Activated naive CD4-positive, alpha-beta T cell treated with anti-CD3 and anti-CD28 coated beads, Interleukin-2, amount 50 U/mL, for 72 hours (primary cell): ENCODE results near the gene SARNP. TPM values are rescaled to one million over a fixed set of nuclear protein-coding genes. Genes with fewer than 3 reads are reported as not detected.

Source experiments
- ATAC-seq, 2 donors: fragments of 150-1000 bp; cut with Tn5 transposase; 2 replicates each; pipeline ENCODE4 v1.10.0; 2021; ENCODE audit warnings: mild to moderate bottlenecking in 2 of 2, moderate library complexity in 2 of 2
- DNase-seq, 2 donors: peaks; one replicate each; pipeline ENCODE4 v3.0.0; 2021 to 2022; ENCODE audit warnings: low spot score in 2 of 2
- H3K27ac Mint-ChIP-seq, 2 donors: one replicate each; pipeline ENCODE4 v1.8.0; 2022; ENCODE audit warnings: mild to moderate bottlenecking in 2 of 2, mixed read lengths in 2 of 2
- H3K36me3 Mint-ChIP-seq, 2 donors: one replicate each; pipeline ENCODE4 v1.8.0; 2022; ENCODE audit warnings: mixed read lengths in 2 of 2
- H3K9me3 Mint-ChIP-seq, 2 donors: one replicate each; pipeline ENCODE4 v1.8.0; 2022; ENCODE audit warnings: mixed read lengths in 2 of 2
- total RNA-seq, 2 donors: library from RNA; stranded (reverse); gene quantifications; one replicate each; pipeline ENCODE4 v1.2.3, GENCODE V29; 2022

The SARNP gene
- total RNA-seq, 2 donors from 2014 or later, result 95.0 to 101 TPM

GRCh38 chr12:55820679-55821078 lies 3.2 kb upstream of the SARNP start:
- DNase-seq (no peak), ATAC-seq (no peak)
- no peak overlapping the region for H3K27ac Mint-ChIP-seq
- peaks cover 0 to 2% of the 10 kb centered on the region in 2 donors for H3K36me3 Mint-ChIP-seq
- H3K9me3 Mint-ChIP-seq, result no peaks in the 10 kb centered on the region

- Mint-ChIP-seq H3K36me3 (no peaks in the 10 kb centered on the region), H3K27ac (peak overlapping the region in 1 of 2 donors; percentile 48), H3K9me3 (no peaks in the 10 kb centered on the region)
- ATAC-seq (no peak), DNase-seq (no peak)
Measured at GRCh38 chr12:55818886-55819285, 1.4 kb upstream of the SARNP start.

DNA sequence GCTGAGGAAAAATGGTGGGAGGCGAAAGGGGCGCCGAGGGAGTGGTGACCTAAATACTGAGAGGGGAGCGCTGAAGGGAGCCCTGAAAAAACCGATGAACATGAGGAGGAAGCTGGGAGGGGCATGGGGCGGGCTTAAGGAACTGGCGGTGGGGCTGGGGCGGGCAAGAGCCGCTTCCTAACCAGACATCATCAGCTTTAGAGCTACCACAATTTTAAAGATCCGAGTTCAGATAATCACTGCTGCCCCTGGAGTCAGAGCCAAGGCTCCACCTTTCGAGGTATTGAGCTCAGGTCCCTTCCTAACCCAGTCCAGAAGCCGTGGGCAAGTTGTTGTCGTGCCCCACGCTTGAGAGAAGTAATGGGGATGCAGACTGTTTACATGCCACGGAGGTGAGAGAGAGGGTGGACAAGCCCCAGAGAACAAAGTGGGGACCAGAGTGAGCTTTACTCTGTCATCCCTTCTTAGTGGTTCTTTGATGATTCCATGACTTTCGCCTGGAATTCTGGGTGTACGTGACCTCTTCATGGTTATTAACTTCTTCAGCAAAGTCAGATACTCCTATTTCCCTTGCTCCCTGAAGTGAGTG lies 710 bp upstream of the SARNP start:
- ATAC-seq (peak; percentile 51 to 58), DNase-seq (no peak)
- Mint-ChIP-seq H3K36me3 (peaks cover 0 to 2% of the 10 kb centered on the region in 2 donors), H3K27ac (peak overlapping the region in 1 of 2 donors; percentile 48), H3K9me3 (no peaks in the 10 kb centered on the region)

GRCh38 chr12:55816881-55817344 lies 611 bp downstream of the SARNP start:
- ATAC-seq (no peak), DNase-seq (no peak)
- H3K9me3 Mint-ChIP-seq, result no peaks in the 10 kb centered on the region

DNA sequence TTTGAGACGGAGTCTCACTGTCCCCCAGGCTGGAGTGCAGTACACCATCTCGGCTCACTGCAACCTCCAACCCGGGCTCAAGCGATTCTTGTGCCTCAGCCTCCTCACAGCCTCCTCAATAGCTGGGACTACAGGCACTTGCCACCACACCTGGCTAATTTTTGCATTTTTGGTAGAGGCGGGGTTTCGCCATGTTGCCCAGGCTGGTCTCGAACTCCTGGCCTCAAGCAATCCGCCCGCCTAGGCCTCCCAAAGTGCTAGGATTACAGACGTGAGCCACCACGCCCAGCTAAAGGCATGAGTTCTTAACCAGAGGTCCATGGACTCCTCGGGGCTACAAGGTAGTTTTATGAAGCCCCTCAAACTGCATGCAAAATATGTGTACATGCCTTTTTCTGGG lies 2.1 kb downstream of the SARNP start:
- Mint-ChIP-seq H3K9me3 (no peaks in the 10 kb centered on the region), H3K36me3 (peaks cover 0 to 12% of the 10 kb centered on the region in 2 donors), H3K27ac (no peak overlapping the region)
- ATAC-seq (no peak), DNase-seq (no peak)

More at GRCh38 chr12:55816881-55817344, 611 bp downstream of the SARNP start:
- no peak overlapping the region for H3K27ac Mint-ChIP-seq
- H3K36me3 Mint-ChIP-seq, result peaks cover 0 to 12% of the 10 kb centered on the region in 2 donors

DNA sequence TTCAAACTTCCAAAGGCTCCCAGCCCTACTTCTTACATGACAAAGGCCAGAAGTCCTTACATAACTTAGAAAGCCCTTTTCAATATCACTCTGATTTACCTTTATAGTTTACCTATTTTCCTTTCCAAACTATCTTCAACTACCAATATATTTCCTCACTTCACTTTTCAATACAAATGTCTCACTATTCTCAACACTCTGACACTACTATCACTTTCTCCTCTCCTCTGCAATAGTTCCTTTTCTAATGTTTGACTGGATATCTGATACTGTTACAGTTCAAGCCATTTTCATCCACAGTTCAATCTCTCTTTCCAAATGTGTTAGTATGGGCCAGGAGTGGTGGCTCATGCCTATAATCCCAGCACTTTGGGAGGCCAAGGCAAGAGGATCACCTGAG lies 3.3 kb downstream of the SARNP start:
- H3K27ac Mint-ChIP-seq, result peak overlapping the region in 1 of 2 donors; percentile 0
- H3K36me3 Mint-ChIP-seq, result peaks cover 0 to 12% of the 10 kb centered on the region in 2 donors
- no peak for ATAC-seq
- H3K9me3 Mint-ChIP-seq, result no peaks in the 10 kb centered on the region
- DNase-seq, result no peak

- H3K36me3 Mint-ChIP-seq, result peaks cover 0 to 12% of the 10 kb centered on the region in 2 donors
- no peaks in the 10 kb centered on the region for H3K9me3 Mint-ChIP-seq
- DNase-seq (no peak), ATAC-seq (no peak)
- peak overlapping the region; percentile 16 to 17 for H3K27ac Mint-ChIP-seq
Measured at GRCh38 chr12:55812088-55812487, 5.4 kb downstream of the SARNP start.

- peaks cover 0 to 12% of the 10 kb centered on the region in 2 donors for H3K36me3 Mint-ChIP-seq
- ATAC-seq, result no peak
- no peaks in the 10 kb centered on the region for H3K9me3 Mint-ChIP-seq
- DNase-seq, result no peak
- peak overlapping the region in 1 of 2 donors; percentile 57 for H3K27ac Mint-ChIP-seq
Measured at GRCh38 chr12:55809274-55809673, 8.2 kb downstream of the SARNP start.

GRCh38 chr12:55806982-55807381 lies 10.5 kb downstream of the SARNP start:
- no peak overlapping the region for H3K27ac Mint-ChIP-seq

GRCh38 chr12:55797550-55797949 lies 20.0 kb downstream of the SARNP start:
- DNase-seq (no peak), ATAC-seq (no peak)
- H3K9me3 Mint-ChIP-seq, result no peaks in the 10 kb centered on the region
- H3K27ac Mint-ChIP-seq, result peak overlapping the region in 1 of 2 donors; percentile 1
- H3K36me3 Mint-ChIP-seq, result peaks cover 5 to 20% of the 10 kb centered on the region in 2 donors

More at GRCh38 chr12:55806982-55807381, 10.5 kb downstream of the SARNP start:
- no peaks in the 10 kb centered on the region for H3K9me3 Mint-ChIP-seq
- DNase-seq, result no peak
- ATAC-seq, result no peak
- H3K36me3 Mint-ChIP-seq, result peaks cover 0 to under 1% of the 10 kb centered on the region in 2 donors

DNA sequence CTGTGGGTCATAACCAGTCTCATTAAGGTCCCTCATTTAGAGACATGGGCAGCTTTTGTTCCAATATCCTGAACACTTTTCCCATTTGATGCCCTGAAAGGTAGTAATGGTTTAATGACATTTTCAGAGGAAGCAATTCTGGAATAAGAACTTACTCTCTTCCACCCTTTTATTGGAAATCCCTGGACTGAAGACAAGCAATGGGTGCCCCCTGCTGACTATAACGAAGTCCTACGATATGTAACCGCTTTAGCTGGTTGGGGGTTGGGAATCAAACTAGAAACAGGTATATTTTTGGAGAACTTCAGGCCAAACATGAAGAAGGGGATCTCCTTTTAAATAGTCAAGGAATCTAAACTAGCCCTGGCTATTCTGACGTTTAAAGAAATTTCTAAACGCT lies 20.5 kb downstream of the SARNP start:
- no peak for DNase-seq
- peak overlapping the region in 1 of 2 donors; percentile 26 for H3K27ac Mint-ChIP-seq
- peaks cover 5 to 20% of the 10 kb centered on the region in 2 donors for H3K36me3 Mint-ChIP-seq

GRCh38 chr12:55795950-55796349 lies 21.6 kb downstream of the SARNP start:
- peaks cover 5 to 14% of the 10 kb centered on the region in 2 donors for H3K36me3 Mint-ChIP-seq
- DNase-seq (no peak), ATAC-seq (peak; percentile 41 to 59)
- H3K9me3 Mint-ChIP-seq, result no peaks in the 10 kb centered on the region
- H3K27ac Mint-ChIP-seq, result peak overlapping the region in 1 of 2 donors; percentile 44

More for the DNA sequence above, 20.5 kb downstream of the SARNP start:
- H3K9me3 Mint-ChIP-seq, result no peaks in the 10 kb centered on the region
- ATAC-seq, result no peak

DNA sequence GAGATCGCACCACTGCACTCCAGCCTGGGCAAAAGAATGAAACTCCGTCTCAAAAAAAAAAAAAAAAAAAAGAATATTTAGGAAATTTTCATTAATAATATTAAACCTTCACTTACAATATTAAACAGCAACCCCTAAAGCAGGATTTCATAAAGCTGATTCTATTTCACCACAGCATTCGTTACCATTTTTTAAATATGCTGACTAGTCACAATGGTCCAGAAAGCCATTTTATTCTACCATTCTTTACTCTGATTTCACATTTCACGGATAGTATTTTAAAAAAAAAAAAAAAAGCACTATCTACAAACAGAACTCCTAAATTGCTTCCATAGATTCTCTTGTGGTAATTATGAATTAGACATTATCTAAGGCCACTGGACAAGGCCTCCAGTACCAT lies 27.6 kb downstream of the SARNP start:
- no peak for ATAC-seq
- Mint-ChIP-seq H3K9me3 (no peaks in the 10 kb centered on the region), H3K36me3 (peaks cover 16 to 27% of the 10 kb centered on the region in 2 donors), H3K27ac (peak overlapping the region in 1 of 2 donors; percentile 50)
- DNase-seq, result no peak

- no peak for DNase-seq
- peak overlapping the region in 1 of 2 donors; percentile 36 for H3K27ac Mint-ChIP-seq
- ATAC-seq, result no peak
- no peaks in the 10 kb centered on the region for H3K9me3 Mint-ChIP-seq
- H3K36me3 Mint-ChIP-seq, result peaks cover 16 to 28% of the 10 kb centered on the region in 2 donors
Measured at GRCh38 chr12:55789171-55789570, 28.4 kb downstream of the SARNP start.

DNA sequence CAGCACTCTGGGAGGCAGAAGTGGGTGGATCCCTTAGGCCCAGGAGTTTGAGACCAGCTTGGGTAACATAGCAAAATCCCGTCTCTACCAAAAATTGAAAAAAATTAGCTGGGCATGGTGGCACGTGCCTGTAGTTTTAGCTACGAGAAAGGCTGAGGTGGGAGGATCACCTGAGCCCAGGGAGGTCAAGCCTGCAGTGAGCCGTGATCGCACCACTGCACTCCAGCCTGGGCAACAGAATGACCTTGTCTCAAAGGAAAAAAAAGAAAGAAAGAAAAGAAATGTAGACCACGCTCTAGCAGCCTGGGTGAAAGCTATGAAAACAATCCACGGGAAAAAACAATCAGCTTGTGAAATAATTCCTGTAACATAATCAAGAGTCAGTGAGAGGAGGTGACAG lies 29.0 kb downstream of the SARNP start:
- Mint-ChIP-seq H3K9me3 (no peaks in the 10 kb centered on the region), H3K36me3 (peaks cover 16 to 28% of the 10 kb centered on the region in 2 donors), H3K27ac (peak overlapping the region in 1 of 2 donors; percentile 36)
- DNase-seq (no peak), ATAC-seq (no peak)

- Mint-ChIP-seq H3K9me3 (no peaks in the 10 kb centered on the region), H3K27ac (no peak overlapping the region), H3K36me3 (peaks cover 0 to 6% of the 10 kb centered on the region in 2 donors)
- ATAC-seq (no peak), DNase-seq (no peak)
Measured at GRCh38 chr12:55780685-55781084, 36.8 kb downstream of the SARNP start.

GRCh38 chr12:55777856-55778255 lies 39.7 kb downstream of the SARNP start:
- DNase-seq (no peak), ATAC-seq (no peak)
- no peak overlapping the region for H3K27ac Mint-ChIP-seq
- no peaks in the 10 kb centered on the region for H3K36me3 Mint-ChIP-seq
- no peaks in the 10 kb centered on the region for H3K9me3 Mint-ChIP-seq

- DNase-seq, result no peak
- ATAC-seq, result no peak
- peak overlapping the region; percentile 9 to 19 for H3K27ac Mint-ChIP-seq
- H3K36me3 Mint-ChIP-seq, result peaks cover 4 to 6% of the 10 kb centered on the region in 2 donors
- H3K9me3 Mint-ChIP-seq, result no peaks in the 10 kb centered on the region
Measured at GRCh38 chr12:55771736-55772135, 45.8 kb downstream of the SARNP start.
